OCI-LY7 (cell line): Measurements from ENCODE around the gene PTPRE.

ENCODE experiments used
- EZH2phosphoT487 ChIP-seq: fragments of 200-600 bp; sonication (generic); IDR thresholded peaks from 2 replicates; pipeline ENCODE4 v1.6.1; 2018; ENCODE audit warnings: low read depth, borderline replicate concordance, mild to moderate bottlenecking, mixed run types, antibody characterized with exemption, low read length, moderate library complexity, mixed read lengths
- TF ChIP-seq, protein P1 (sequence below): fragments of 200-600 bp; sonication (generic); conservative IDR thresholded peaks from 2 replicates; pipeline ENCODE4 v1.5.1; 2014; ENCODE audit warnings: mild to moderate bottlenecking, antibody characterized with exemption, low read length, moderate library complexity, mixed read lengths

DNA sequence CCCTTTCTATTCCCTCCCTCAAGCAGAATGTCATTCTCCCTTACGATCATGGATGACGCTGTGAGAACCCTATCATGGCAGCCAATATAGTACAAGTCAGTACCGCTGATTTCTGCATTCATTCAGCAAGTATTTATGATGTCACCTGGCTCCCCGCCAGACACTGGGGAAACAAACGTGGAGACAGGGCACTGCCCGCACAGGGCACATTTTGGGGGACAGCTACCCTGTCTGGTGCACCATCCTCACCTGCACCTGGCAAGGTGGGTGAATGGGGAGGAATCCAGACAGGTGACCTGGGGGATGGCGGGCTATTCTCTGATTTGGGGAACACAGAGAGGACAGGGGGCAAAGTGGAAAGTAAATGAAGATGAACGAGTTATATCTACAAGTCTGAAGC lies 190.9 kb downstream of the PTPRE start:
- TF ChIP-seq, protein P1, sequence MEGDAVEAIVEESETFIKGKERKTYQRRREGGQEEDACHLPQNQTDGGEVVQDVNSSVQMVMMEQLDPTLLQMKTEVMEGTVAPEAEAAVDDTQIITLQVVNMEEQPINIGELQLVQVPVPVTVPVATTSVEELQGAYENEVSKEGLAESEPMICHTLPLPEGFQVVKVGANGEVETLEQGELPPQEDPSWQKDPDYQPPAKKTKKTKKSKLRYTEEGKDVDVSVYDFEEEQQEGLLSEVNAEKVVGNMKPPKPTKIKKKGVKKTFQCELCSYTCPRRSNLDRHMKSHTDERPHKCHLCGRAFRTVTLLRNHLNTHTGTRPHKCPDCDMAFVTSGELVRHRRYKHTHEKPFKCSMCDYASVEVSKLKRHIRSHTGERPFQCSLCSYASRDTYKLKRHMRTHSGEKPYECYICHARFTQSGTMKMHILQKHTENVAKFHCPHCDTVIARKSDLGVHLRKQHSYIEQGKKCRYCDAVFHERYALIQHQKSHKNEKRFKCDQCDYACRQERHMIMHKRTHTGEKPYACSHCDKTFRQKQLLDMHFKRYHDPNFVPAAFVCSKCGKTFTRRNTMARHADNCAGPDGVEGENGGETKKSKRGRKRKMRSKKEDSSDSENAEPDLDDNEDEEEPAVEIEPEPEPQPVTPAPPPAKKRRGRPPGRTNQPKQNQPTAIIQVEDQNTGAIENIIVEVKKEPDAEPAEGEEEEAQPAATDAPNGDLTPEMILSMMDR = no peak
- TF ChIP-seq EZH2phosphoT487 = no peak
